ENCODE data around the gene SLC7A1.

GRCh38 chr13:29596064-29596418, 553 bp upstream of the SLC7A1 start:
- TF ChIP-seq, protein P1, sequence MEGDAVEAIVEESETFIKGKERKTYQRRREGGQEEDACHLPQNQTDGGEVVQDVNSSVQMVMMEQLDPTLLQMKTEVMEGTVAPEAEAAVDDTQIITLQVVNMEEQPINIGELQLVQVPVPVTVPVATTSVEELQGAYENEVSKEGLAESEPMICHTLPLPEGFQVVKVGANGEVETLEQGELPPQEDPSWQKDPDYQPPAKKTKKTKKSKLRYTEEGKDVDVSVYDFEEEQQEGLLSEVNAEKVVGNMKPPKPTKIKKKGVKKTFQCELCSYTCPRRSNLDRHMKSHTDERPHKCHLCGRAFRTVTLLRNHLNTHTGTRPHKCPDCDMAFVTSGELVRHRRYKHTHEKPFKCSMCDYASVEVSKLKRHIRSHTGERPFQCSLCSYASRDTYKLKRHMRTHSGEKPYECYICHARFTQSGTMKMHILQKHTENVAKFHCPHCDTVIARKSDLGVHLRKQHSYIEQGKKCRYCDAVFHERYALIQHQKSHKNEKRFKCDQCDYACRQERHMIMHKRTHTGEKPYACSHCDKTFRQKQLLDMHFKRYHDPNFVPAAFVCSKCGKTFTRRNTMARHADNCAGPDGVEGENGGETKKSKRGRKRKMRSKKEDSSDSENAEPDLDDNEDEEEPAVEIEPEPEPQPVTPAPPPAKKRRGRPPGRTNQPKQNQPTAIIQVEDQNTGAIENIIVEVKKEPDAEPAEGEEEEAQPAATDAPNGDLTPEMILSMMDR (conservative IDR thresholded peaks at IDR 0.05) = no peak
- TF ChIP-seq ZFX (IDR thresholded peaks at IDR 0.05) = no peak

All from C4-2B (cell line).